Neural progenitor cell (in vitro differentiated cells): ENCODE results near the gene CADPS. TPM values are rescaled to one million over a fixed set of nuclear protein-coding genes. Genes with fewer than 3 reads are reported as not detected.
A peak's percentile ranks its signal among the peaks of the same experiment; 100 is the strongest.

Source experiments
- DNase-seq: peaks from one replicate; pipeline ENCODE4 v3.0.0-alpha.2; 2016; ENCODE audit warnings: low spot score
- H2AFZ ChIP-seq: fragments of 200-600 bp; sonication (generic); replicated peaks from 2 replicates; pipeline ENCODE4 v1.6.1; 2016; ENCODE audit warnings: antibody characterized with exemption
- H3F3A ChIP-seq: fragments of 200-600 bp; sonication (generic); 2 replicates; pipeline ENCODE4 v1.6.1; 2016; ENCODE audit warnings: antibody characterized with exemption, low read depth
- H3K27ac ChIP-seq: fragments of 200-600 bp; sonication (generic); 2 replicates; pipeline ENCODE4 v1.5.1; 2016; ENCODE audit warnings: mild to moderate bottlenecking
- H3K27me3 ChIP-seq: fragments of 200-600 bp; sonication (generic); 2 replicates; pipeline ENCODE4 v1.6.1; 2016; ENCODE audit warnings: mild to moderate bottlenecking, moderate library complexity
- H3K36me3 ChIP-seq: fragments of 200-600 bp; sonication (generic); 2 replicates; pipeline ENCODE4 v1.5.1; 2016
- H3K4me1 ChIP-seq: fragments of 200-600 bp; sonication (generic); 2 replicates; pipeline ENCODE4 v1.6.1; 2016; ENCODE audit warnings: mixed run types
- H3K4me2 ChIP-seq: fragments of 200-600 bp; sonication (generic); 2 replicates; pipeline ENCODE4 v1.6.1; 2016
- H3K4me3 ChIP-seq: fragments of 200-600 bp; sonication (generic); 2 replicates; pipeline ENCODE4 v1.5.1; 2016
- H3K79me2 ChIP-seq: fragments of 200-600 bp; sonication (generic); 2 replicates; pipeline ENCODE4 v1.6.1; 2016; ENCODE audit warnings: low read depth
- H3K9ac ChIP-seq: fragments of 200-600 bp; sonication (generic); 2 replicates; pipeline ENCODE4 v1.6.1; 2016
- H3K9me3 ChIP-seq: fragments of 200-600 bp; sonication (generic); 2 replicates; pipeline ENCODE4 v1.5.1; 2016; ENCODE audit warnings: low read depth
- H4K20me1 ChIP-seq: fragments of 200-600 bp; sonication (generic); 2 replicates; pipeline ENCODE4 v1.6.1; 2016; ENCODE audit warnings: low read depth
- H3K27ac Mint-ChIP-seq: 3 replicates; pipeline ENCODE4 v1.8.0; 2021; ENCODE audit warnings: mixed read lengths
- H3K27me3 Mint-ChIP-seq: 2 replicates; pipeline ENCODE4 v1.8.0; 2022; ENCODE audit warnings: low read depth, mild to moderate bottlenecking, inconsistent platforms, moderate library complexity, mixed read lengths; ENCODE audit not compliant: insufficient read depth
- H3K36me3 Mint-ChIP-seq: 3 replicates; pipeline ENCODE4 v1.8.0; 2021; ENCODE audit warnings: mixed read lengths
- H3K4me1 Mint-ChIP-seq: 3 replicates; pipeline ENCODE4 v1.8.0; 2021; ENCODE audit warnings: mixed read lengths
- H3K4me3 Mint-ChIP-seq: 3 replicates; pipeline ENCODE4 v1.8.0; 2021; ENCODE audit warnings: mild to moderate bottlenecking, moderate library complexity, mixed read lengths
- H3K9me3 Mint-ChIP-seq: 3 replicates; pipeline ENCODE4 v1.8.0; 2020; ENCODE audit warnings: mixed read lengths
- EZH2 ChIP-seq: fragments of 200-600 bp; sonication (generic); IDR thresholded peaks from 2 replicates; pipeline ENCODE4 v1.6.1; 2017; ENCODE audit warnings: antibody characterized with exemption, mild to moderate bottlenecking, moderate library complexity
- EZH2phosphoT487 ChIP-seq: fragments of 200-600 bp; sonication (generic); IDR thresholded peaks from 2 replicates; pipeline ENCODE4 v1.6.1; 2017; ENCODE audit warnings: antibody characterized with exemption
- total RNA-seq: library from RNA; depleted of rRNA; stranded (reverse); fragments of >200 nt; gene quantifications from 2 replicates; pipeline ENCODE4 v1.2.3, GENCODE V29; 2015; ENCODE audit warnings: low replicate concordance
- TF ChIP-seq, protein P1 (sequence below): fragments of 200-600 bp; sonication (generic); IDR thresholded peaks from 2 replicates; pipeline ENCODE4 v1.5.1; 2017; ENCODE audit warnings: antibody characterized with exemption, mild to moderate bottlenecking

CADPS gene
- total RNA-seq, 1 donor from 2014 or later: 17.3 TPM

DNA sequence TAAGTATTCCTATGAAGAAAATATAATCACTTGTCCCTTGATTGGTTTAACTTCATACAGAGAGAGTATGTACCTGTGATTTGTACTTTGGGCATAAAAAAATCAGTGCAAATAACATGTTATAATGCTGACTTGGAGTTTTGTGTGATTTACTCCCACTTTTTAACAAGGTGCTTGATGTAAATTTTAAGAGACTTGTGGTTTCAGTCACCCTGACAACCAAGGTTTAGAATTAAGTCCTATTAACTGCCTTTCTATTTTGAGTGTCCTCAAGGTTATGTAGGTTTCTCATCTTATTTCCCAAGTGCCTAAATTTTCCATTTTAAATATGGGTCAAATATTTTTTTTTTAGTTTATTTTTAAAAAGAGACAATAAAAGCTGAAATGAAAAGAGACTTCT, 244.6 kb downstream of the CADPS start:
- Histone ChIP-seq H3K4me1 (peaks cover 16% of the 10 kb centered on the region), H3K36me3 (no peaks in the 10 kb centered on the region), H3K27me3 (no peaks in the 10 kb centered on the region), H3K4me2 (no peak overlapping the region), H3F3A (peaks cover 3% of the 10 kb centered on the region), H3K4me3 (no peak overlapping the region), H3K27ac (no peak overlapping the region), H3K9ac (no peak overlapping the region), H2AFZ (no peak overlapping the region), H3K79me2 (no peaks in the 10 kb centered on the region), H3K9me3 (no peaks in the 10 kb centered on the region), H4K20me1 (no peaks in the 10 kb centered on the region)
- Mint-ChIP-seq H3K4me1 (peaks cover 5% of the 10 kb centered on the region), H3K36me3 (no peaks in the 10 kb centered on the region), H3K27ac (no peak overlapping the region), H3K27me3 (no peaks in the 10 kb centered on the region), H3K9me3 (no peaks in the 10 kb centered on the region), H3K4me3 (no peak overlapping the region)
- DNase-seq: no peak
- TF ChIP-seq EZH2phosphoT487 (no peak), EZH2 (no peak)
- TF ChIP-seq, protein P1, sequence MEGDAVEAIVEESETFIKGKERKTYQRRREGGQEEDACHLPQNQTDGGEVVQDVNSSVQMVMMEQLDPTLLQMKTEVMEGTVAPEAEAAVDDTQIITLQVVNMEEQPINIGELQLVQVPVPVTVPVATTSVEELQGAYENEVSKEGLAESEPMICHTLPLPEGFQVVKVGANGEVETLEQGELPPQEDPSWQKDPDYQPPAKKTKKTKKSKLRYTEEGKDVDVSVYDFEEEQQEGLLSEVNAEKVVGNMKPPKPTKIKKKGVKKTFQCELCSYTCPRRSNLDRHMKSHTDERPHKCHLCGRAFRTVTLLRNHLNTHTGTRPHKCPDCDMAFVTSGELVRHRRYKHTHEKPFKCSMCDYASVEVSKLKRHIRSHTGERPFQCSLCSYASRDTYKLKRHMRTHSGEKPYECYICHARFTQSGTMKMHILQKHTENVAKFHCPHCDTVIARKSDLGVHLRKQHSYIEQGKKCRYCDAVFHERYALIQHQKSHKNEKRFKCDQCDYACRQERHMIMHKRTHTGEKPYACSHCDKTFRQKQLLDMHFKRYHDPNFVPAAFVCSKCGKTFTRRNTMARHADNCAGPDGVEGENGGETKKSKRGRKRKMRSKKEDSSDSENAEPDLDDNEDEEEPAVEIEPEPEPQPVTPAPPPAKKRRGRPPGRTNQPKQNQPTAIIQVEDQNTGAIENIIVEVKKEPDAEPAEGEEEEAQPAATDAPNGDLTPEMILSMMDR: no peak

GRCh38 chr3:62625268-62625667, 249.9 kb downstream of the CADPS start:
- Histone ChIP-seq H3K27me3 (no peaks in the 10 kb centered on the region), H3K9ac (no peak overlapping the region), H3K36me3 (no peaks in the 10 kb centered on the region), H3F3A (peaks cover 3% of the 10 kb centered on the region), H3K4me3 (no peak overlapping the region), H3K79me2 (no peaks in the 10 kb centered on the region), H4K20me1 (no peaks in the 10 kb centered on the region), H3K4me1 (peaks cover 20% of the 10 kb centered on the region), H3K4me2 (no peak overlapping the region), H3K27ac (no peak overlapping the region), H3K9me3 (no peaks in the 10 kb centered on the region), H2AFZ (no peak overlapping the region)
- no peak overlapping the region for H3K4me3 Mint-ChIP-seq
- H3K4me1 Mint-ChIP-seq: peaks cover 5% of the 10 kb centered on the region
- H3K9me3 Mint-ChIP-seq: no peaks in the 10 kb centered on the region
- H3K36me3 Mint-ChIP-seq: no peaks in the 10 kb centered on the region
- H3K27ac Mint-ChIP-seq: no peak overlapping the region
- no peaks in the 10 kb centered on the region for H3K27me3 Mint-ChIP-seq
- no peak for TF ChIP-seq EZH2
- TF ChIP-seq EZH2phosphoT487: no peak
- TF ChIP-seq, protein P1: no peak
- DNase-seq: no peak

GRCh38 chr3:62624185-62624584, 251.0 kb downstream of the CADPS start:
- no peak overlapping the region for H3K4me3 ChIP-seq
- no peaks in the 10 kb centered on the region for H3K27me3 ChIP-seq
- H3K79me2 ChIP-seq: no peaks in the 10 kb centered on the region
- no peak overlapping the region for H3K27ac ChIP-seq
- H4K20me1 ChIP-seq: no peaks in the 10 kb centered on the region
- no peaks in the 10 kb centered on the region for H3K36me3 ChIP-seq
- no peak for DNase-seq
- no peak overlapping the region for H3K4me2 ChIP-seq
- Mint-ChIP-seq H3K4me1 (peaks cover 5% of the 10 kb centered on the region), H3K27me3 (no peaks in the 10 kb centered on the region), H3K27ac (no peak overlapping the region), H3K9me3 (no peaks in the 10 kb centered on the region), H3K4me3 (peak overlapping the region; percentile 20), H3K36me3 (no peaks in the 10 kb centered on the region)
- H3K9me3 ChIP-seq: no peaks in the 10 kb centered on the region
- H3K4me1 ChIP-seq: peaks cover 22% of the 10 kb centered on the region
- H3F3A ChIP-seq: peaks cover 3% of the 10 kb centered on the region
- H3K9ac ChIP-seq: no peak overlapping the region
- TF ChIP-seq, protein P1: no peak
- TF ChIP-seq EZH2phosphoT487: no peak
- TF ChIP-seq EZH2: no peak
- no peak overlapping the region for H2AFZ ChIP-seq
